Measurements from ENCODE around the gene DPH2. TPM values are rescaled to one million over a fixed set of nuclear protein-coding genes. Genes with fewer than 3 reads are reported as not detected.

The DPH2 gene
- total and polyA plus RNA-seq, 9 donors, result 14.0 to 21.9 (median 18.1) TPM

GRCh38 chr1:43982241-43982640, 12.4 kb downstream of the DPH2 start:
- 86% methylated on average over 7 of the region's 8 CpGs for WGBS (ENCODE audit: insufficient coverage)
- no peaks in the 10 kb centered on the region for H3K9me3 ChIP-seq (replicated peaks; ENCODE audit: control insufficient read depth, low read depth, low read length)
- H3K4me3 ChIP-seq (ENCODE audit: low read length), result no peak overlapping the region
- H3K27me3 ChIP-seq (ENCODE audit: control insufficient read depth, insufficient read depth, low read length), result no peaks in the 10 kb centered on the region
- no peak overlapping the region for H3K27ac ChIP-seq (ENCODE audit: low read length)
- H3K4me1 ChIP-seq (ENCODE audit: control insufficient read depth, insufficient read depth, low read length), result peaks cover 21% of the 10 kb centered on the region
- no peak for DNase-seq
- peaks cover 39% of the 10 kb centered on the region for H3K36me3 ChIP-seq (ENCODE audit: control insufficient read depth, insufficient read depth, low read length)

- WGBS (ENCODE audit: insufficient coverage), result 81% methylated on average over 15 of the region's 15 CpGs
Observed at GRCh38 chr1:43982808-43983207, 13.0 kb downstream of the DPH2 start.

GRCh38 chr1:43983253-43983899, 13.6 kb downstream of the DPH2 start:
- no peak for DNase-seq
- Histone ChIP-seq H3K27ac (ENCODE audit: low read length) (no peak overlapping the region), H3K9me3 (replicated peaks; ENCODE audit: control insufficient read depth, low read depth, low read length) (no peaks in the 10 kb centered on the region), H3K4me3 (ENCODE audit: low read length) (no peak overlapping the region), H3K27me3 (ENCODE audit: control insufficient read depth, insufficient read depth, low read length) (no peaks in the 10 kb centered on the region), H3K4me1 (ENCODE audit: control insufficient read depth, insufficient read depth, low read length) (peaks cover 19% of the 10 kb centered on the region), H3K36me3 (ENCODE audit: control insufficient read depth, insufficient read depth, low read length) (peaks cover 34% of the 10 kb centered on the region)
- 56% methylated on average over 7 of the region's 12 CpGs for WGBS (ENCODE audit: insufficient coverage)

More at GRCh38 chr1:43982808-43983207, 13.0 kb downstream of the DPH2 start:
- no peak for DNase-seq
- no peaks in the 10 kb centered on the region for H3K9me3 ChIP-seq (replicated peaks; ENCODE audit: control insufficient read depth, low read depth, low read length)
- no peak overlapping the region for H3K4me3 ChIP-seq (ENCODE audit: low read length)
- H3K27ac ChIP-seq (ENCODE audit: low read length), result no peak overlapping the region
- H3K36me3 ChIP-seq (ENCODE audit: control insufficient read depth, insufficient read depth, low read length), result peaks cover 37% of the 10 kb centered on the region
- no peaks in the 10 kb centered on the region for H3K27me3 ChIP-seq (ENCODE audit: control insufficient read depth, insufficient read depth, low read length)
- peaks cover 21% of the 10 kb centered on the region for H3K4me1 ChIP-seq (ENCODE audit: control insufficient read depth, insufficient read depth, low read length)

GRCh38 chr1:43984855-43985254, 15.0 kb downstream of the DPH2 start:
- no peaks in the 10 kb centered on the region for H3K27me3 ChIP-seq (ENCODE audit: control insufficient read depth, insufficient read depth, low read length)
- DNase-seq, result no peak
- no peak overlapping the region for H3K27ac ChIP-seq (ENCODE audit: low read length)
- peaks cover 12% of the 10 kb centered on the region for H3K4me1 ChIP-seq (ENCODE audit: control insufficient read depth, insufficient read depth, low read length)
- no peaks in the 10 kb centered on the region for H3K9me3 ChIP-seq (replicated peaks; ENCODE audit: control insufficient read depth, low read depth, low read length)
- 92% methylated on average over 15 of the region's 16 CpGs for WGBS (ENCODE audit: insufficient coverage)
- no peak overlapping the region for H3K4me3 ChIP-seq (ENCODE audit: low read length)
- peaks cover 34% of the 10 kb centered on the region for H3K36me3 ChIP-seq (ENCODE audit: control insufficient read depth, insufficient read depth, low read length)

- H3K27me3 ChIP-seq (ENCODE audit: control insufficient read depth, insufficient read depth, low read length), result no peaks in the 10 kb centered on the region
- no peaks in the 10 kb centered on the region for H3K9me3 ChIP-seq (replicated peaks; ENCODE audit: control insufficient read depth, low read depth, low read length)
- H3K36me3 ChIP-seq (ENCODE audit: control insufficient read depth, insufficient read depth, low read length), result peaks cover 34% of the 10 kb centered on the region
- peaks cover 4% of the 10 kb centered on the region for H3K4me1 ChIP-seq (ENCODE audit: control insufficient read depth, insufficient read depth, low read length)
- WGBS (ENCODE audit: insufficient coverage), result 67% methylated on average over 4 of the region's 4 CpGs
- no peak overlapping the region for H3K4me3 ChIP-seq (ENCODE audit: low read length)
- no peak for DNase-seq
- no peak overlapping the region for H3K27ac ChIP-seq (ENCODE audit: low read length)
Observed at GRCh38 chr1:43985984-43986595, 16.3 kb downstream of the DPH2 start.

GRCh38 chr1:43986712-43987111, 16.9 kb downstream of the DPH2 start:
- DNase-seq, result no peak
- 76% methylated on average over 6 of the region's 6 CpGs for WGBS (ENCODE audit: insufficient coverage)
- Histone ChIP-seq H3K27me3 (ENCODE audit: control insufficient read depth, insufficient read depth, low read length) (no peaks in the 10 kb centered on the region), H3K9me3 (replicated peaks; ENCODE audit: control insufficient read depth, low read depth, low read length) (no peaks in the 10 kb centered on the region), H3K4me1 (ENCODE audit: control insufficient read depth, insufficient read depth, low read length) (peaks cover 7% of the 10 kb centered on the region), H3K36me3 (ENCODE audit: control insufficient read depth, insufficient read depth, low read length) (peaks cover 29% of the 10 kb centered on the region), H3K4me3 (ENCODE audit: low read length) (no peak overlapping the region), H3K27ac (ENCODE audit: low read length) (no peak overlapping the region)

- WGBS (ENCODE audit: insufficient coverage), result 64% methylated on average over 6 of the region's 6 CpGs
- Histone ChIP-seq H3K9me3 (replicated peaks; ENCODE audit: control insufficient read depth, low read depth, low read length) (no peaks in the 10 kb centered on the region), H3K27ac (ENCODE audit: low read length) (no peak overlapping the region), H3K27me3 (ENCODE audit: control insufficient read depth, insufficient read depth, low read length) (no peaks in the 10 kb centered on the region), H3K4me3 (ENCODE audit: low read length) (no peak overlapping the region), H3K4me1 (ENCODE audit: control insufficient read depth, insufficient read depth, low read length) (peaks cover 13% of the 10 kb centered on the region), H3K36me3 (ENCODE audit: control insufficient read depth, insufficient read depth, low read length) (peaks cover 27% of the 10 kb centered on the region)
- no peak for DNase-seq
Observed at GRCh38 chr1:43987159-43987902, 17.5 kb downstream of the DPH2 start.

GRCh38 chr1:43990271-43991199, 20.7 kb downstream of the DPH2 start:
- no peaks in the 10 kb centered on the region for H3K9me3 ChIP-seq (replicated peaks; ENCODE audit: control insufficient read depth, low read depth, low read length)
- no peaks in the 10 kb centered on the region for H3K27me3 ChIP-seq (ENCODE audit: control insufficient read depth, insufficient read depth, low read length)
- H3K27ac ChIP-seq (ENCODE audit: low read length), result no peak overlapping the region
- H3K4me1 ChIP-seq (ENCODE audit: control insufficient read depth, insufficient read depth, low read length), result peaks cover 14% of the 10 kb centered on the region
- peaks cover 14% of the 10 kb centered on the region for H3K36me3 ChIP-seq (ENCODE audit: control insufficient read depth, insufficient read depth, low read length)
- no peak for DNase-seq
- 71% methylated on average over 17 of the region's 19 CpGs for WGBS (ENCODE audit: insufficient coverage)
- peak overlapping the region; percentile 70 for H3K4me3 ChIP-seq (ENCODE audit: low read length)

- Histone ChIP-seq H3K27ac (ENCODE audit: low read length) (no peak overlapping the region), H3K9me3 (replicated peaks; ENCODE audit: control insufficient read depth, low read depth, low read length) (no peaks in the 10 kb centered on the region), H3K4me1 (ENCODE audit: control insufficient read depth, insufficient read depth, low read length) (peaks cover 16% of the 10 kb centered on the region), H3K27me3 (ENCODE audit: control insufficient read depth, insufficient read depth, low read length) (no peaks in the 10 kb centered on the region), H3K36me3 (ENCODE audit: control insufficient read depth, insufficient read depth, low read length) (peaks cover 9% of the 10 kb centered on the region), H3K4me3 (ENCODE audit: low read length) (peak overlapping the region; percentile 70)
- no peak for DNase-seq
- WGBS (ENCODE audit: insufficient coverage), result 0% methylated on average over 10 of the region's 10 CpGs
Observed at GRCh38 chr1:43991200-43991475, 21.3 kb downstream of the DPH2 start.
